HEK293T (cell line): ENCODE data around the gene HSD17B7.

Experiments
- ARNT ChIP-seq: fragments of 450-650 bp; IDR thresholded peaks from 2 replicates; pipeline ENCODE4 v1.6.1; 2017; ENCODE audit warnings: mild to moderate bottlenecking
- BHLHE40 ChIP-seq: fragments of 450-650 bp; IDR thresholded peaks from 2 replicates; pipeline ENCODE4 v1.6.1; 2016; ENCODE audit warnings: mild to moderate bottlenecking, moderate library complexity, borderline replicate concordance
- CTBP1 ChIP-seq: fragments of 450-650 bp; IDR thresholded peaks from 2 replicates; pipeline ENCODE4 v1.6.1; 2016; ENCODE audit warnings: borderline replicate concordance
- ELF4 ChIP-seq: fragments of 450-650 bp; IDR thresholded peaks from 2 replicates; pipeline ENCODE4 v1.6.1; 2017; ENCODE audit warnings: antibody characterized with exemption
- FOXA1 ChIP-seq: fragments of 450-650 bp; IDR thresholded peaks from 2 replicates; pipeline ENCODE4 v1.6.1; 2016; ENCODE audit warnings: mild to moderate bottlenecking
- FOXK2 ChIP-seq: fragments of 450-650 bp; IDR thresholded peaks from 2 replicates; pipeline ENCODE4 v1.6.1; 2016; ENCODE audit warnings: mild to moderate bottlenecking
- FOXM1 ChIP-seq: fragments of 450-650 bp; IDR thresholded peaks from 2 replicates; pipeline ENCODE4 v1.6.1; 2017; ENCODE audit warnings: mild to moderate bottlenecking, borderline replicate concordance
- HDGF ChIP-seq: fragments of 450-650 bp; IDR thresholded peaks from 2 replicates; pipeline ENCODE4 v1.6.1; 2017; ENCODE audit warnings: antibody characterized with exemption, borderline replicate concordance
- L3MBTL2 ChIP-seq: fragments of 450-650 bp; conservative IDR thresholded peaks from 2 replicates; pipeline ENCODE4 v1.6.1; 2016; ENCODE audit warnings: mild to moderate bottlenecking
- LEF1 ChIP-seq: fragments of 450-650 bp; IDR thresholded peaks from 2 replicates; pipeline ENCODE4 v1.6.1; 2017; ENCODE audit warnings: mild to moderate bottlenecking, borderline replicate concordance
- PKNOX1 ChIP-seq: fragments of 450-650 bp; IDR thresholded peaks from 2 replicates; pipeline ENCODE4 v1.6.1; 2016
- SP1 ChIP-seq: fragments of 450-650 bp; IDR thresholded peaks from 2 replicates; pipeline ENCODE4 v1.6.1; 2017
- SUZ12 ChIP-seq: fragments of 450-650 bp; IDR thresholded peaks from 2 replicates; pipeline ENCODE4 v1.6.1; 2016; ENCODE audit warnings: mild to moderate bottlenecking
- ZNF384 ChIP-seq: fragments of 450-650 bp; IDR thresholded peaks from 2 replicates; pipeline ENCODE4 v1.6.1; 2016

GRCh38 chr1:162857850-162858249 lies 67.3 kb downstream of the HSD17B7 start:
- TF ChIP-seq FOXK2 (no peak), LEF1 (no peak), SUZ12 (no peak), ELF4 (no peak), ZNF384 (no peak), CTBP1 (no peak), L3MBTL2 (no peak), SP1 (no peak), FOXA1 (no peak), BHLHE40 (no peak), PKNOX1 (no peak), HDGF (no peak), ARNT (no peak), FOXM1 (no peak)
